Measurements from ENCODE around the gene RARA. TPM values are rescaled to one million over a fixed set of nuclear protein-coding genes. Genes with fewer than 3 reads are reported as not detected.

RARA gene
- total and polyA plus RNA-seq, 2 experiments from 2014 or later: 7.4 to 15.9 TPM

DNA sequence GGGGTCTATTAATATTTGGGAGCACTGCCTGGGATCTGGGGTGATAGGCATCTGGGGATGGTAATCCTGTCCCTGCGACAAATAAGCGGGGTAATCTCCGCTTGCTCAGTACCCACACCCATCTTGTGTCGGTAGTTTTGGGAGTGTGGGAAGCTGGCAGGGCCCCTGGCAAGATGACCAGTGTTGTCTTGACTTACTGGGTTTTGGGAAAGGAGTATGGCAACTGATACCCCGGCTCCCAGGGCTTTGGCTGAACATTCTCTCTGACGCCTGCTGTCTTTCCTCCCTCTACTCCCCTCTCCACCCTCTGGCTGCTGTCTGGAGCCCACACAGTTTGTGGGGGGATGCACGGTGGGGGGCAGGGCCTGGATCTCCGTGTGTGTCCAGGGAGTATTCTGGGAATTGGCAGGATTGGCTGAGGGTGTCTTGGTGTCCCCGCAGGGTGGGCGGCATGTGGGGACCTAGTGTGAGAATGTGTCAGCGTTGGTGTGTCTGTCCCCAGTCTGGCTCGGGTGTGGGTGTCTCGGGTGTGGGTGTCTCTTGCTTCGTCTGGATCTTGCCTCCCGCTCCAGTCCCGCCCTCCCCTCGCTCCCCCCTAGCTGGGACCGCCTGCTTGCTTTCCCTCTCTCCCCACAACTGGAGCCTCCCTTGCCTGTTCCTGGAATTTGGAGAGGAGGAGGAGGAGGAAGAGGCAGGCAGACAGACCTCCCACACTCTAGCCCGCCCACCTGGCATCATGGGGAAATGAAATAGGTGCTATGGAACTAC is 12.0 kb downstream of the RARA start:
- Mint-ChIP-seq H3K36me3 (ENCODE audit: low read depth) (no peaks in the 10 kb centered on the region), H3K4me3 (no peak overlapping the region; the same call in 2 of the 3 replicates), H3K4me1 (peaks cover 80% of the 10 kb centered on the region), H3K9me3 (no peaks in the 10 kb centered on the region), H3K27ac (no peak overlapping the region), H3K27me3 (ENCODE audit: insufficient read depth, low read depth, poor library complexity) (peaks cover 39% of the 10 kb centered on the region)
- no peaks in the 10 kb centered on the region for H3K36me3 ChIP-seq (ENCODE audit: insufficient read depth)
- H3K79me2 ChIP-seq (replicated peaks; ENCODE audit: insufficient read depth): peaks cover 24% of the 10 kb centered on the region
- no peak overlapping the region for H2AFZ ChIP-seq
- no peaks in the 10 kb centered on the region for H3K9me2 ChIP-seq (ENCODE audit: insufficient read depth)
- DNase-seq (ENCODE audit: low spot score) (no peak), ATAC-seq (no peak)
- TF ChIP-seq REST (IDR thresholded peaks at IDR 0.05; ENCODE audit: unreplicated experiment) (no peak), POLR2AphosphoS5 (IDR thresholded peaks at IDR 0.05; ENCODE audit: low read depth) (no peak), JUNB (IDR thresholded peaks at IDR 0.05; ENCODE audit: unreplicated experiment) (no peak), ZNF462 (CRISPR knock-in tag; IDR thresholded peaks at IDR 0.05) (no peak), ETS1 (IDR thresholded peaks at IDR 0.05) (no peak), EZH2 (IDR thresholded peaks at IDR 0.05; ENCODE audit: low read depth, unreplicated experiment) (no peak), STAT1 (IDR thresholded peaks at IDR 0.05; ENCODE audit: unreplicated experiment) (no peak), EZH2phosphoT487 (IDR thresholded peaks at IDR 0.05; ENCODE audit: unreplicated experiment) (no peak)
- TF ChIP-seq, protein P1, sequence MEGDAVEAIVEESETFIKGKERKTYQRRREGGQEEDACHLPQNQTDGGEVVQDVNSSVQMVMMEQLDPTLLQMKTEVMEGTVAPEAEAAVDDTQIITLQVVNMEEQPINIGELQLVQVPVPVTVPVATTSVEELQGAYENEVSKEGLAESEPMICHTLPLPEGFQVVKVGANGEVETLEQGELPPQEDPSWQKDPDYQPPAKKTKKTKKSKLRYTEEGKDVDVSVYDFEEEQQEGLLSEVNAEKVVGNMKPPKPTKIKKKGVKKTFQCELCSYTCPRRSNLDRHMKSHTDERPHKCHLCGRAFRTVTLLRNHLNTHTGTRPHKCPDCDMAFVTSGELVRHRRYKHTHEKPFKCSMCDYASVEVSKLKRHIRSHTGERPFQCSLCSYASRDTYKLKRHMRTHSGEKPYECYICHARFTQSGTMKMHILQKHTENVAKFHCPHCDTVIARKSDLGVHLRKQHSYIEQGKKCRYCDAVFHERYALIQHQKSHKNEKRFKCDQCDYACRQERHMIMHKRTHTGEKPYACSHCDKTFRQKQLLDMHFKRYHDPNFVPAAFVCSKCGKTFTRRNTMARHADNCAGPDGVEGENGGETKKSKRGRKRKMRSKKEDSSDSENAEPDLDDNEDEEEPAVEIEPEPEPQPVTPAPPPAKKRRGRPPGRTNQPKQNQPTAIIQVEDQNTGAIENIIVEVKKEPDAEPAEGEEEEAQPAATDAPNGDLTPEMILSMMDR (conservative IDR thresholded peaks at IDR 0.05; ENCODE audit: low read depth in 2 of 2): no peak
- no peak overlapping the region for H3K4me3 ChIP-seq
- H3F3A ChIP-seq (replicated peaks; ENCODE audit: low read depth): peaks cover 12% of the 10 kb centered on the region; the same call in 1 of the 2 replicates
- H3K4me1 ChIP-seq (ENCODE audit: insufficient read depth): peaks cover 20% of the 10 kb centered on the region
- peaks cover 24% of the 10 kb centered on the region for H3K27me3 ChIP-seq (ENCODE audit: insufficient read depth)
- peaks cover 19% of the 10 kb centered on the region for H4K20me1 ChIP-seq (replicated peaks; ENCODE audit: insufficient read depth)
- H3K27ac ChIP-seq (ENCODE audit: low read depth): no peak overlapping the region
- H3K4me2 ChIP-seq: 0 out of 2 replicates have a peak overlapping the region, but pooled peaks have one; percentile 14
